Epithelial cell of proximal tubule (primary cell): Measurements from ENCODE around the gene SLC1A2. TPM values are rescaled to one million over a fixed set of nuclear protein-coding genes. Genes with fewer than 3 reads are reported as not detected.
"Not testable (repeated sequence)": the region's sequence is repeated elsewhere in the genome, so short reads cannot be mapped to it uniquely, and the experiment has no call there.

Experiments
- DNase-seq: peaks from one replicate; pipeline ENCODE4 v3.0.0-alpha.2; 2011; ENCODE audit warnings: low read depth
- H3K4me3 ChIP-seq: 2 replicates; pipeline ENCODE4 v1.5.1; 2011; ENCODE audit warnings: low read depth, mild to moderate bottlenecking, low read length
- CTCF ChIP-seq: conservative IDR thresholded peaks from 2 replicates; pipeline ENCODE4 v1.5.1; 2012; ENCODE audit warnings: low read depth, mild to moderate bottlenecking, low read length
- total RNA-seq: library from RNA; depleted of rRNA; stranded (reverse); fragments of >200 nt; gene quantifications from 2 replicates; pipeline ENCODE4 v1.2.3, GENCODE V29; 2015

Gene SLC1A2
- total RNA-seq, 1 donor from 2014 or later = not detected

- H3K4me3 ChIP-seq = no peak overlapping the region
- no peak for TF ChIP-seq CTCF
- DNase-seq = no peak
Observed at GRCh38 chr11:35227576-35228327, 191.6 kb downstream of the SLC1A2 start.

GRCh38 chr11:35226756-35227155 is 192.6 kb downstream of the SLC1A2 start:
- DNase-seq, H3K4me3 ChIP-seq: not testable (repeated sequence)

GRCh38 chr11:35225946-35226520 is 193.3 kb downstream of the SLC1A2 start:
- no peak for TF ChIP-seq CTCF
- no peak for DNase-seq
- H3K4me3 ChIP-seq = no peak overlapping the region

GRCh38 chr11:35223991-35224390 is 195.4 kb downstream of the SLC1A2 start:
- no peak for TF ChIP-seq CTCF
- no peak for DNase-seq
- no peak overlapping the region for H3K4me3 ChIP-seq

GRCh38 chr11:35223371-35223796 is 196.0 kb downstream of the SLC1A2 start:
- no peak for DNase-seq
- no peak for TF ChIP-seq CTCF
- no peak overlapping the region for H3K4me3 ChIP-seq

GRCh38 chr11:35218956-35219355 is 200.4 kb downstream of the SLC1A2 start:
- no peak overlapping the region for H3K4me3 ChIP-seq
- no peak for DNase-seq
- TF ChIP-seq CTCF = no peak

GRCh38 chr11:35216962-35217678 is 202.2 kb downstream of the SLC1A2 start:
- TF ChIP-seq CTCF = no peak
- no peak overlapping the region for H3K4me3 ChIP-seq
- no peak for DNase-seq
